ENCODE measurements around the gene PDE4B. TPM values are rescaled to one million over a fixed set of nuclear protein-coding genes. Genes with fewer than 3 reads are reported as not detected.

The PDE4B gene
- polyA plus RNA-seq, 1 donor (not counting 4 experiments of a cell fraction or from before 2014, with no cell fraction given): 0.29 TPM

DNA sequence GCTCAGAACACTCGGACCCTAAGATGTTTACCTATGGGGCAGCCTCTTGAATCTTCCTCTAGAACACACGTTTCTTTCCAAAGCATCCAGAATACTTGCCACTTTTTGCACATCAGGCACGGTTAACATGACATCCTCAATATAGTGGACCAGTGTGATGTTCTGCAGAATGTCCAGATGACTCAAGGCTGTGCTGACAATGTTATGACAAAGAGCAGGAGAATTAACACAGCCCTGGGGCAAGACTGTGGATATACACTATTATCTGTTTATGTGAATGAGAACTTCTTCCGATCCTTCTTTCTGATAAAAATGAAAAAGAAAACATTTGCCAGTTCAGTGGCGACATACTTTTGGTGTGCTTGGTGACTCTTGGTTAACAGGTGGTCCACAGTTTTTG is 154.3 kb downstream of the PDE4B start:
- Histone ChIP-seq H4K20me1 (ENCODE audit: control insufficient read depth, extremely low read depth, insufficient read depth, low read length) (no peaks in the 10 kb centered on the region), H3K9ac (ENCODE audit: control insufficient read depth, extremely low read depth, insufficient read depth, low read length) (no peak overlapping the region), H3K36me3 (ENCODE audit: control insufficient read depth in 2 of 2, extremely low read depth in 1 of 2, insufficient read depth in 2 of 2, low read length in 2 of 2) (no peaks in the 10 kb centered on the region), H3K9me3 (ENCODE audit: control insufficient read depth, low read depth, low read length) (no peaks in the 10 kb centered on the region), H3K27me3 (ENCODE audit: control insufficient read depth, extremely low read depth, insufficient read depth, low read length) (no peaks in the 10 kb centered on the region), H3K9me1 (ENCODE audit: control insufficient read depth, extremely low read depth, insufficient read depth, low read length) (no peaks in the 10 kb centered on the region), H3K27ac (ENCODE audit: control insufficient read depth, insufficient read depth, low read length) (no peak overlapping the region), H3K4me3 (ENCODE audit: control insufficient read depth in 2 of 3, extremely low read depth in 1 of 3, insufficient read depth in 2 of 3, low read depth in 1 of 3, low read length in 3 of 3) (no peak overlapping the region), H2AFZ (ENCODE audit: control insufficient read depth, low read length) (no peak overlapping the region), H3K79me2 (ENCODE audit: control insufficient read depth, insufficient read depth, low read length) (no peaks in the 10 kb centered on the region), H3K4me2 (ENCODE audit: control insufficient read depth, extremely low read depth, insufficient read depth, low read depth, low read length) (no peak overlapping the region), H3K4me1 (ENCODE audit: control insufficient read depth, extremely low read depth, insufficient read depth, low read length) (no peaks in the 10 kb centered on the region)
- no peak for FAIRE-seq
- TF ChIP-seq, protein P1, sequence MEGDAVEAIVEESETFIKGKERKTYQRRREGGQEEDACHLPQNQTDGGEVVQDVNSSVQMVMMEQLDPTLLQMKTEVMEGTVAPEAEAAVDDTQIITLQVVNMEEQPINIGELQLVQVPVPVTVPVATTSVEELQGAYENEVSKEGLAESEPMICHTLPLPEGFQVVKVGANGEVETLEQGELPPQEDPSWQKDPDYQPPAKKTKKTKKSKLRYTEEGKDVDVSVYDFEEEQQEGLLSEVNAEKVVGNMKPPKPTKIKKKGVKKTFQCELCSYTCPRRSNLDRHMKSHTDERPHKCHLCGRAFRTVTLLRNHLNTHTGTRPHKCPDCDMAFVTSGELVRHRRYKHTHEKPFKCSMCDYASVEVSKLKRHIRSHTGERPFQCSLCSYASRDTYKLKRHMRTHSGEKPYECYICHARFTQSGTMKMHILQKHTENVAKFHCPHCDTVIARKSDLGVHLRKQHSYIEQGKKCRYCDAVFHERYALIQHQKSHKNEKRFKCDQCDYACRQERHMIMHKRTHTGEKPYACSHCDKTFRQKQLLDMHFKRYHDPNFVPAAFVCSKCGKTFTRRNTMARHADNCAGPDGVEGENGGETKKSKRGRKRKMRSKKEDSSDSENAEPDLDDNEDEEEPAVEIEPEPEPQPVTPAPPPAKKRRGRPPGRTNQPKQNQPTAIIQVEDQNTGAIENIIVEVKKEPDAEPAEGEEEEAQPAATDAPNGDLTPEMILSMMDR (optimal IDR thresholded peaks at IDR 0.05 in 1 of 3, IDR thresholded peaks at IDR 0.05 in 1 of 3, conservative IDR thresholded peaks at IDR 0.05 in 1 of 3; ENCODE audit: extremely low read depth in 1 of 3, insufficient read depth in 2 of 3, low read length in 3 of 3): no peak
- no peak for TF ChIP-seq EZH2 (IDR thresholded peaks at IDR 0.05; ENCODE audit: low read length)
- no peak for DNase-seq (ENCODE audit: low read depth, low spot score)
- dilution Hi-C loops (cut with MboI; ENCODE audit: extremely low pct_ligation_motif_present, low sequenced_read_pairs): no loop called here

DNA sequence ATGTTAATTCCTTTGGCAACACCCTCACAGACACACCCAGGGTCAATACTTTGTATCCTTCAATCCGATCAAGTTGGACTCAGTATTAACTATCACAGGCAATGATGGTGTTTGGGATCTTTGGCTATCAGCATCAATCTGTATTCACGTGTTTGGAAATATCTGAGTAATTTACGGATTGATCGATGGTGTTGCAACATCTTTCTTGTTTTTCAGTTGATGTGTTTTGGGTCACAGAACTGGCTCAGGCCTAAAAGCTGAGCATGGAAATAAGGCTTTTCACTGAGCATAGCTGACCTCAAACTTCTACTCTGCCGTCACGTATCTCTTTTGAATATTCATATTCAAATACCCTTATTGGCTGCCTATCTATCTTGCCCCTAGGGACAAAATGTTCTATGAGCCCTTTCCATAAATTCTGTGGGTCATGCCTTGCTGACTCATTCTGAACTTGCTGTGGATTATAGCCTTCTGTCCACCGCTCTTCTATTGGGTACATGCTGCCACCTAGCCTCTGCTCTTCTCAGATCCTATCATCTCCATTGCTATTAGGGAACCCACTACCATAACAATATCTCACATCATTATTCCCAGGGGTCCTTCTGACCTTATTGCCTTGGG is 156.0 kb downstream of the PDE4B start:
- no peak overlapping the region for H3K4me3 ChIP-seq (ENCODE audit: control insufficient read depth in 2 of 3, extremely low read depth in 1 of 3, insufficient read depth in 2 of 3, low read depth in 1 of 3, low read length in 3 of 3)
- H2AFZ ChIP-seq (ENCODE audit: control insufficient read depth, low read length): no peak overlapping the region
- H3K9me1 ChIP-seq (ENCODE audit: control insufficient read depth, extremely low read depth, insufficient read depth, low read length): no peaks in the 10 kb centered on the region
- H3K9ac ChIP-seq (ENCODE audit: control insufficient read depth, extremely low read depth, insufficient read depth, low read length): no peak overlapping the region
- H3K36me3 ChIP-seq (ENCODE audit: control insufficient read depth in 2 of 2, extremely low read depth in 1 of 2, insufficient read depth in 2 of 2, low read length in 2 of 2): no peaks in the 10 kb centered on the region
- FAIRE-seq (no peak), DNase-seq (ENCODE audit: low read depth, low spot score) (no peak)
- no peaks in the 10 kb centered on the region for H4K20me1 ChIP-seq (ENCODE audit: control insufficient read depth, extremely low read depth, insufficient read depth, low read length)
- no peak for TF ChIP-seq EZH2 (IDR thresholded peaks at IDR 0.05; ENCODE audit: low read length)
- TF ChIP-seq, protein P1 (optimal IDR thresholded peaks at IDR 0.05 in 1 of 3, IDR thresholded peaks at IDR 0.05 in 1 of 3, conservative IDR thresholded peaks at IDR 0.05 in 1 of 3; ENCODE audit: extremely low read depth in 1 of 3, insufficient read depth in 2 of 3, low read length in 3 of 3): peak in 2 of 3 experiments; percentile 25 to 29
- no peaks in the 10 kb centered on the region for H3K4me1 ChIP-seq (ENCODE audit: control insufficient read depth, extremely low read depth, insufficient read depth, low read length)
- no peak overlapping the region for H3K27ac ChIP-seq (ENCODE audit: control insufficient read depth, insufficient read depth, low read length)
- no peak overlapping the region for H3K4me2 ChIP-seq (ENCODE audit: control insufficient read depth, extremely low read depth, insufficient read depth, low read depth, low read length)
- no peaks in the 10 kb centered on the region for H3K27me3 ChIP-seq (ENCODE audit: control insufficient read depth, extremely low read depth, insufficient read depth, low read length)
- no peaks in the 10 kb centered on the region for H3K79me2 ChIP-seq (ENCODE audit: control insufficient read depth, insufficient read depth, low read length)
- no peaks in the 10 kb centered on the region for H3K9me3 ChIP-seq (ENCODE audit: control insufficient read depth, low read depth, low read length)
- dilution Hi-C loops (cut with MboI; ENCODE audit: extremely low pct_ligation_motif_present, low sequenced_read_pairs): no loop called here

All from keratinocyte (primary cell).